GM18868 (cell line): Measurements from ENCODE around the gene PPP1CA.
A peak's percentile ranks its signal among the peaks of the same experiment; 100 is the strongest.

Experiments used
- ATAC-seq: cut with Tn5 transposase; IDR thresholded peaks from one replicate; pipeline ENCODE4 v1.9.1; 2021; ENCODE audit warnings: mild to moderate bottlenecking, moderate library complexity; ENCODE audit not compliant: unreplicated experiment

PPP1CA gene

DNA sequence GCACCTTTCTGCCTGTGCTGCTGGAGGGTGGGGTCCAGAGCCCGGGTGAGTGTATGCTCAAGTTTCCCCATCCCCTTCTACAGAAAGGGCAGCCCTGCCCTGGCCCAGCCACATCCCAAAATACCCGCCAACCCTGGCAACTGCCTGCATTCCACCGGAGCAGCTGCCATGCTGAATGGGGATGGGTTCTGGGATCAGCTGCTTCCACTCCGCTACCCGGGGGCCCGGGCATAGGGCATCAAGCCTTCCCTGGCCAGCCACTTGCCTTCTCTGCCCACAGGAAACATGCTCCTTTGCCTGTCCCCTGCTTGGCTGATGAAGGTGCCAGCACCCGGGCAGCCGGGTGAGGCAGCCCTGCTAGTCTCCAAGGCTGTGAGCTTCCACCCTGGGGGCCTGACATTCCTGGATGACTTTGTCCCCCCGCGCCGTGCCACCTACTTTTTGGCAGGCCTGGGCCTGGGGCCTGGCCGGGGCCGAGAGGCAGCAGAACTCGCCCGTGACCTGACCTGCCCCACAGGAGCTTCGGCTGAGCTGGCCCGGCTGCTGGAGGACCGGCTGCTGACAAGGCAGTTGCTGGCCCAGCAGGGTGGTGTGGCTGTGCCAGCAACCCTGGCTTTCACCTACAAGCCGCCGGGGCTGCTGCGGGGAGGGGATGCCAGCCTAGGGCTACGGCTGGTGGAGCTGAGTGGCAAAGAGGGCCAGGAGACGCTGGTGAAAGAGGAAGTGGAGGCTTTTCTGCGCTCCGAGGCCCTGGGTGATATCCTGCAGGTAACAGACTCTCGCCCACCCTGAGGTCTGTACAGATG is 17.0 kb upstream of the PPP1CA start:
- ATAC-seq = no peak

DNA sequence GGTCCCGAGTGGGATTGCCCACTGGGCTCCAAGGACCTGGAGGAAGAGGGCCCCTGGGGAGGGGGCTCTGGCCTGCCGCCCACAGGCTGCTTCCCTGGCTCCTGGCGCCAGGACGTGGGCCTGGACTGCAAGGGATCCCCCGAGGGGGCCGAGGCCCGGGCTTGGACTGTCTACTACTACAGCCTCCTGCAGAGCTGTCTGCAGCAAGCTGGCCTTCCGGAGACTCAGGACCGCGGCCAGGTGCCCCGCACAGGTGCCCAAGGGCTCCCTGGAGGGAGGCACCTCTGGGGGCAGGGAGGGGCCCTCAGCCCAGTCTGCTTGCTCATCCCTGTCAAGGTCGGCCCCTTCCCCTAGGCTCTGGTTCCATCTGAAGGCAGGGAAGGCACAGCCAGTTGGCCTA is 15.8 kb upstream of the PPP1CA start:
- ATAC-seq = no peak

DNA sequence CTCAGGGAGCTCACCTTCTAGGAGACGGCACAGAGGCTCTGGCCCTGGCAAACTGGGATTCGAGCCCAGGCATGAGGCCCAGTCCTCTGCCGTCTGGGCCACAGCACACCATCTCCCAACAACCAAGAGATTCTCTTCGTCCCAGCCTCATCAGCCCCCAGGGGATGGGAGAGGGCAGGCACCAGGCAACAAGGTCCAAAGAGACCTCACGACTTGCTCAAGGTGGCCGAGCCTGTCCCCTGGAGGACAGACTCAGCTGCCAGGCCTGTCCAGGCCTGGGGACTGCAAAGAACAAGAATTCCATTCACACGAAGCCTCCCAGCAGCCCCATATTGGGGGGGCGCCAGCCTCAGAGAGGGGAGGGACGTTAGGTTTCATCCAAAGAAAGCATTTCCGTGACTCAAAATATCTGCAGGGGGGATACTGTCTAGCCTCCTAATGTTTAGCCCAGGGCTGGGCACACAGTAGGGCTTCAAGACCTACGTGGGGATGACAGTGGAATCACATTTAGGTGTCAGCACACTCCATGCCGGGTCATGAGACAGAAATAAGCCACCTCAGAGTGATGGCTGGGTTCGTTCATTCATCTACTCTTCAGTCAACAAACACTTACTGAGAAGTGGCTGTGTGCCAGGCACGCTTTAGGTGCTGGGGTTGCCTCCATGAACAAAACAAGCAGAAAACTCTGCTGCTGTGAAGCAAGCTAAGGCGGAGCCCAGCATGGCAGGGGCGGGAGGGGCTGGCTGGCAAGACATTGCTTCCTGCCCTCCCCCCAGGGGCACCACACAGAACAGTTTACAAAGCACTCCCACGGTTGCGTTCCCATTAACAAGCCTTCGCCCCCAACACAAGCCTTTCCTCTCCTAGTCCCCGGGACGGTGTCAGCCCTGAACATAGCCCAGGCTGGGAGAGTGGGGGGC is 15.0 kb upstream of the PPP1CA start:
- no peak for ATAC-seq

DNA sequence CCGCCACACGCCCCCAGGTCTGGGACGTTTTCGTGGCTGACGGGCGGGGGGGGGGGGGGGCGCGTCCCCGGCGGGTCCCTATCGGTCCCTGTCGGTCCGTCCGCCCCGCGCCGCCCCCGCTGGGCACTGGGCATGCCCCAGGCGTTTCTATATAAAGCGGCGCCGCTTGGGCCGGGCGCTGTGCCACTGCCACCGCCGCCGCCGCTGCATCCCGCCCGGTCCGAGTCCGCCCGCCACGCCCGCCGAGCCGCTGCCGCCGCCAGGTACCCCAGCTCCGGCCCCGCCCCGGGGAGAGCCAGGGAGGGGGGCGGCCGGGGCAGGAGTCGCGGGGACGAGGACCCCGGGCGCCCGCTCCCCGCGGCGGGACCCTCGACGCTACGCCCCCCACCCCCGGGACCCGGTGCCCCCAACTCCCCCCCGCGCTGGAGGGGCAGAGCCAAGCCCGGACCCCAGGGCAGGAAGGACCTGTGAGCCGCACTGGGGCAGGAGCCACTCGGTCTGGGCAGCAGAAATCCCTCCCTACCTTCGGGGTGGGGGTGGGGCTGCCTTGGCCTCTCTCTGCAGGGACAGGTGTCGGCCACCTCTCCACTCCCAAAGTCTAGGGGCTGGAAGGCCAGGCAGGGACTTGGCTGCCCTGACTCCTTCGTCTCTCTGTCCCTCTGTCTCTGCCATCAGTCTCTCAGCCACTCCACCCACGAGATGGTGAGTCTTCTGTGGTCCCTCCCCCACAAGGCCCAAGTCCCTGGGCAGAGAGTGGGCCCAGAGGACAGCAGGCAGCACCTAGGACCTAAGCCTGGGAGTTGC is 14.0 kb upstream of the PPP1CA start, which contains the start of gene CARNS1:
Gene CARNS1 (plus strand): TSS at position 178 of the 804 bp plus-strand sequence. CDS start 522 bp downstream, at position 700.
- ATAC-seq = no peak

DNA sequence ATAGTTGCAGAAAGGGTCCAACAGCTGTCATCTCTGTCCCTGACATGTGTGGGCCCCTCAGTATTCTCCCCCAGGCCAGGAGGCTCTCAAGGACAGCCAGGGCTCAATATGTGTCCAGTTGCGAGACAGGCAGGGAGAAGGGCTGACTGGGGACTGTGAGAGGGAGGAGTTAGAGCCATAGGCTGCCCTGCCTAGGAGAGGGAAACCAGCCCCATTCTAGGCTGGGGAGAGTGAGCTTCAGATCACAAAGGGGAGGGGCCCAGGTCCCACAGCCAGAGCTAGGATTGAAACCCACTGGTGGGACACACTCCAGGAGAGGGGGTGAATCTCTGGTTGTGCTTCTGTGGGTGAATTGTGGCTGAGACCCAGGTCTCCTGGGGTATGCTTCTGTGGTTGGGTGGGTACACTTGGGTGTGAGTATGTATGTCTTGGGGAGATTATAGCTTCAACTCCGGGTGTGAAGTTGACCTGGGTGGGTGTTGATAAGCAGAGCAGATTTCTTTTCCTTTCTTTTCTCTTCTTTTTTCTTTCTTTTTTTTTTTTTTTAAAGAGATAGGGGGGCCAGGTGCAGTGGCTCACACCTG is 11.7 kb upstream of the PPP1CA start:
- no peak for ATAC-seq

DNA sequence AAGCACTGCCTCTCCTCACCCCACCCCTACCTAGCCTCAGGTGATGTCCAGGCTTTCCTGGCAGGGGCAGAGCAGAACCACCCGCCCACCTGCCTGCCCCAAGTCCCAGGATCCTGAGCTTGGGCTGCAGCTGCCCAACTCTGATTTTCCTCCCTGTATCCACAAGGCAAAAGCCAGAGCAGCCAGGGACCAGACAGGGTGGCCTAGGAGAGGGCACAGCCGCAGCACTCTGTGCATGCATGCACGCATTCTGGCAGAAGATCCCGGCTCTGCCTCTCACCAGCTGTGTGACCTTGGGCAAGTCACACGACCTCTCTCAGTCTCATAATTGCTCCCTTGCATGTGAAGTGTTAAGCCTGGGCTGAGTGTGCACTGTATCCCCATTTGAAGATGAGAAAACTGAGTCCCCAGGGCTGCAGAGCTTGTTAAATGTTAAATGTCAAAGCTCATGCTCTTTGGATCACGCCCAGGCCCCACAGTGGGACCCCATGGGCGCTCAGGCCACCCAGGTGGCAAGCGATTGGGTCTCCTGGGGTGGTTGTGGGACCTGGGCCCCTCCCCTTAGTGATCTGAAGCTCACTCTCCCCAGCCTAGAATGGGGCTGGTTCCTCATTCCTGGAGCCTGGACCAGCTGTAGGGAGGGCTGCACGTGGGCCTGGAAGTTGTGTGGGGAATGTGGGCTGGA is 11.0 kb upstream of the PPP1CA start:
- ATAC-seq = no peak

DNA sequence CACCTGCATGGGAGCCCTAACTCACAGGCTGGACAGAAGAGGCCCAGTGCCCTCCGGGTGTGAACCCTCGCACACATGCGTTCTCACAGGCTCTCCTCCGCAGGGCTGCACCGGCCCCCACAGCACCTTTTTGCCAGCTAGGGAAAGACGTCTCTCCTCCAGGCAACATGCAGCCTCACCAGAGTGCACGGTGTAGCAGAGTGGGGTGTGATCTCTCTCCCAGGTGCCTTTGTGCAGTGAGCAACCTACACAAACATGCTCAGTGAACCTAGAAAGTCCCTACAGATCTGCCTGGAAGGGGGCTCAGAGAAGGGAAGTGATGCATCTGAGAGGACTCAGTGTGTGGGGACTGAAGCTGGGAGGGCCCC is 10.1 kb upstream of the PPP1CA start:
- ATAC-seq = no peak

DNA sequence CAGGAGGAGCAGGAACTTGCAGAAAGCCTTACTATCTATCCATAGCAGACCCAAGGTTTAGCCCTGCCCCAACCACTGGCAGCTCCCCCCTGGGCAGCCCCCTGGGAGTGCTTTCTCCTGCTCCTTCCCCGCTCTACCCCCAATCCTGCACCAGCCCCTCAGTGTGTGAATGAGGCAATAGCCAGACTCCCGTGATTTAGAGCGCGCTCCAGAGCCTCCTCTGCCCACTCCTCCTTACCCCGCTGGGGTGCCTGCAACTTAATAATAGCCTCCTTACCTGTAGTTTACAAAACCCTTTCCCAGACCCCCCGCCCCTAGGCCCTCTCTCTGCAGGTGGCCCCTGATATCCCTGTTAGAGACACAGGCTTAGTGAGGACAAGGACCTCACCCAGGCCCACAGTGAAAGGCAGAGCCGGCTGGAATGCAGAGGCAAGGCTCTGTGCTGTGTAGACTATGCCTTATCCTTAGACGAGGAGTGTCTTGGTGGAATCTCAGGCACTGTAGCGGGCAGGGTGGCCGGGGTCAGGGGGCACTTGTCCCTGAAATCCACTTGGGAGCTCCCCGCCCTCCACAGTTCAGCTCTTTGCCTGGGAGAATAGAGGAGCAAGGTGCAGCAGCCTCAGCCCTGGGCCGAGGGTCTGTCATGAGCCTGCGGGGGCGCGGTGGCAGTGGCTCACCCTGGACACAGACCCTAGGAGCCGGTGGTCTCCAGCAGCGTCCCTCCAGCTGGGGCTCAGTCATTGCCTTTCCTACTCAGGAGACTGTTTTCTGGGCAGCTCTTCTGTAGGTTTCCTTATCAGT is 9.5 kb upstream of the PPP1CA start:
- no peak for ATAC-seq

DNA sequence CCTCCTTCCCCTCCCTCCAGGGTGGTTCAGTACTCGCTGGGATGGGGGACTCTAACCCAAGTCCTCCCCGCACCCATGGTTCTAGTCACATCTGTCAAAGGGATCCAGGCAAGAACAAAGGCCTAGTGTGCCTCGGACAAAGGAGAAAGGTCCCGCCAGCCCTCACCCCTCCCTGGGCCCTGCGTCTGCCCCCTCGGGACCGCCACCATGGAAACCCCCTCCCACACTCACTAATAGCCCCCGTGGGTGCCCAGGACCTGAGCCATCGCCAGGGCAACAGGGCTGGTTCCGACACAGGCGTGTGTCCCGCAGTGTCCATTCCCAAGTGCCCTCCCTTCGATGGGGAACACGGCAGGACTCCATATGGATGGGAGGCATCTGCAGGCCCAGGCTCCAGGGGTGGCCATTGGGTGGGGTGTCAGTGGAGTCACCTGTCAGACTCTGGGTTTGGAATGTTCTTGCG is 8.7 kb upstream of the PPP1CA start:
- no peak for ATAC-seq

DNA sequence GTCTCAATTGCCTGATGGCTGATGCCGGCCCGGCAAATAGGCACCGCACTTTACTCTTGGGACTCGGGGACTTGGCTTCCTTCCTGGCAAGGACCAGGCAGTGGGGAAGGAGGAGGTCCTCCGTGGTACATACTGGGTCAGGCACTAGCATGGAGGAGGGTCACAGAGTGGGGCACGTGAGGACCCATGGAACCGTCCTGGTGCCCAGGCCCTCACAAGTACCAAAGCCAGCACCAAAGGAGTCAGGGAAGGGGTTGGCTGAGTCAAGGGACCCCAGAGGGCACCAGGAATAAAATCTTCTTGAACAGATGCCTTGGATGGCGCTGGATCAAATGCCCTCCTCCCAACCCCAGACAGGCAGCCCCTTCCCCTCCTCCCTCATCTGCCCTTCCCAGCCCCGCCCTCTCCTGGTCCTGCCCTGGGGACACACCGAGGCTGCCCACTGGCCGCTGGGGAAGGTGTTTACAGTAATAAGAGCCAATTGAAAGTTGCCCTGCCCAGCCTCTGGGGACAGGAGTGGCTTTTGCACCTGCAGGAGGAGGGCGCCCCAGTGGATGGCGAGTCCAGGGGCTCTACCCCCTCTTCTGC is 8.2 kb upstream of the PPP1CA start:
- no peak for ATAC-seq

DNA sequence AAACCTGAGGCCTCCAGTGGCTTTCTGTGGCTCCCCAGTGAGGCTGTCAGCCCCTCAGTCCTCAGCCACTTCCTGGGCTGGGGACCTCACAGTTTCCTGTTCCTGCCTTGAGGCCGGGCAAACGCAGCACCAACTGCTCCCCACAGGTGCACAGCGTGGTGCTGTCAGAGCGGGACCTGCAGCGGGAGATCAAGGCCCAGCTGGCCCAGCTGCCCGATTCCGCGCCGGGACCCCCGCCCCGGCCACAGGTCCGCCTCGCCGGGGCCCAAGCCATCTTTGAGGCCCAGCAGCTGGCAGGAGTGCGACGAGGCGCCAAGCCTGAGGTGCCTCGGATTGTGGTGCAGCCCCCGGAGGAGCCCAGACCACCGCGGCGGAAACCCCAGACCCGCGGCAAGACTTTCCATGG is 7.6 kb upstream of the PPP1CA start:
- peak; percentile 53 for ATAC-seq

DNA sequence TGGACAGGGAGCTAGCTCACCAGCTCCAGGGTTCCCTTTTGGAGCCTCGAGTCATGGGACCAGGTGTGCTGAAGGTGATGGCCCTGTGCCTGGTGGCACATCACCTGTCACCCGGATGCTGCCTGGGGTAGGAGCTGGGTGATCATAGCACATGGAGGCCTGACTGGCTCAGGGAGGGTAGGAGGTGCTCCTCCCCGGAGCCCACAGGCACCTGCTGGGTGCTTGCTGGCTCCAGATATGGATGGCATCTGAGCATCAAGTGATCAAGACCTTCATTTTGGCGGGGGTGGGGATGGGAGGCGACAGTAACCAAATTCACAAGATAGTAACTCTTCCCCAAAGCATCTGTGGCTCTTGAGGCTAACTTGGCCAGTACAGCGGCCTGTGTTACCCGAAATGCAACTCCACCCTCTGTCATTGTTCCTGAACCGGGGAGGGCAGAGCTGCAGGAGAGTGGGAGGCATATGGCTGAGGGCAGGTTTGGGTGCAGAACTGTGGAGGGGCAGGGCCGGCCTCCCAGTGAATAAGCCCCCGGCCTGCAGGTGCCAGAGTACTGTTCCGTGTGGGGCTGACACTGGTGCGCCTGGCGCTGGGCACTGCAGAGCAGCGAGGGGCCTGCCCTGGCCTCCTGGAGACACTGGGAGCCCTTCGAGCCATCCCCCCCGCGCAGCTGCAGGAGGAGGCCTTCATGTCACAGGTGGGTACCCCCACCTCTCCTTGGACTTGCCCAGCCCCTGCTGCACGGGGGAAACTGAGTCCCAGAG is 7.0 kb upstream of the PPP1CA start:
- ATAC-seq = no peak

DNA sequence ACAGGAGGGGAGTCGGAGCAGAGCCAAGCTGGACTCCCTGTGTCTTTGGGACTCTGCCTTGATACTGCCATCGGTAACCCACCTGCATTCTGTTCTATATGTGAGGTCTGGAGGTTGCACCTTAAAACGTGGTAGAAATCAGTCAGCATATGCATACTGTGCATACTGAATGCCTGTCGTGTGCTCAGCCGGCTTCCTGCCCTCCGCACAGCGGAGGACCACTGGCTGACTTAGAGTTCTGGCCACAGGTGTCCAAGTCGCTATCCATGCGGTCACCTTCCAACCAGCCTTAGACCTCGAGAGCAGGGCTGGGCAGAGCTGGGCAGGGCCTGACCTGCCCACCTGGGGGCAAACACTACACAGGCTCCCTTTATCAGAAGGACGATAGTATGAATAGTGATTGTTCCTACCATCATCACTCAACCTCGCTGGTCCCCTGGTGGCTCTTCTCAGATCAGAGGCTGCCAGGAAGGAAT is 6.1 kb upstream of the PPP1CA start:
- no peak for ATAC-seq

DNA sequence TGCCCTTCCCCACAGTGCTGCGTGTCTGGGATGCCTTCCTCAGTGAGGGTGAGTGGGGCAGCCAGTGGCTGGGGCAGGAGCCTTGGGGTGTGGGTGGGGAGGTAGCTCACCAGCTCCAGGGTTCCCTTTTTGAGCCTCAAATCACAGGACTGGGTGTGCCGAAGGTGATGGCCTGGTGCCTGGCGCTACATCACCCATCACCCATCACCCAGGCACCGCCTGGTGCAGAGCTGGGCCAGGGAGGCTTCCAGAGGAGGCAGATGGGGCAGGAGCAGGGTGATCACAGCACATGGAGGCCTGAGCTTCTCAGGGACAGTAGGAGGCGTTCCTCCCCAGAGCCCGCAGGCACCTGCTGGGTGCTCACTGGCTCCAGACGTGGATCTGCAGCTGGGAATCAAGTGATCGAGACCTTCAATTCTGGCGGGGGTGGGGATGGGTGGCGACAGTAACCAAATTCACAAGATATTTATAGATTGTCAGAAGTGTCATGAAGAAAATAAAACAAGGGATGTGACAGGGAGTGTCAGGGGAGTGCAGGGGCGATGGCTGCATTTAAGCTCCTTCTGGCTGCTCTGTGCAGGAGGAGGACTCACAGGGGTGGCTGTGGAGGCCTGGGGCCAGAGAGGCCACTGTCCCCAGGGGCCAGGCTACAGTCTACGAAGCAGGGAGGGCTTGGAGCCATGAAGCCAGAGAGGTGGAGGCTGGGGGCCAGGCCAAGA is 5.5 kb upstream of the PPP1CA start:
- no peak for ATAC-seq

DNA sequence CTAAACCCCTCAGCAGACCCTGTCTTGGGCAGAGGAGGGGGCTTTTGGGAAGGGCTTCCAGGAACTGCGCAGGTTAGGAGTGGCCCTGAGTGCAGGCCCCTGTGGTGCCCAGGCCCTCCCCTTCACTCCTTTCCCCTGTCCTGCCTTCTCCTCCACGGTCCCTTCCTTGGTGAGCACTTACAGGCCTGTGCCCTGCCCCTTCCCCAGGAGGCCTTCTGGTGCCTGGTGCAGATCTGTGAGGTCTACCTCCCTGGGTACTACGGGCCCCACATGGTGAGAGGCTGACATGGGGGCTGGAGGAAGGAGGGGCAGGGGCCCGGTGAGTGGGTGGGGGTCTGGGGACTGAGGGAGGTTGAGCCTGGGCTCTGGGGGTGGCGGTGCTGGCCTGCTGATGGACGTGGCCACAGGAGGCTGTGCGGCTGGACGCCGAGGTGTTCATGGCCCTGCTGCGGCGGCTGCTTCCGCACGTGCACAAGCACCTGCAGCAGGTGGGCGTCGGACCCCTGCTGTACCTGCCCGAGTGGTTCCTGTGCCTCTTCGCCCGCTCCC is 4.8 kb upstream of the PPP1CA start:
- ATAC-seq = no peak

DNA sequence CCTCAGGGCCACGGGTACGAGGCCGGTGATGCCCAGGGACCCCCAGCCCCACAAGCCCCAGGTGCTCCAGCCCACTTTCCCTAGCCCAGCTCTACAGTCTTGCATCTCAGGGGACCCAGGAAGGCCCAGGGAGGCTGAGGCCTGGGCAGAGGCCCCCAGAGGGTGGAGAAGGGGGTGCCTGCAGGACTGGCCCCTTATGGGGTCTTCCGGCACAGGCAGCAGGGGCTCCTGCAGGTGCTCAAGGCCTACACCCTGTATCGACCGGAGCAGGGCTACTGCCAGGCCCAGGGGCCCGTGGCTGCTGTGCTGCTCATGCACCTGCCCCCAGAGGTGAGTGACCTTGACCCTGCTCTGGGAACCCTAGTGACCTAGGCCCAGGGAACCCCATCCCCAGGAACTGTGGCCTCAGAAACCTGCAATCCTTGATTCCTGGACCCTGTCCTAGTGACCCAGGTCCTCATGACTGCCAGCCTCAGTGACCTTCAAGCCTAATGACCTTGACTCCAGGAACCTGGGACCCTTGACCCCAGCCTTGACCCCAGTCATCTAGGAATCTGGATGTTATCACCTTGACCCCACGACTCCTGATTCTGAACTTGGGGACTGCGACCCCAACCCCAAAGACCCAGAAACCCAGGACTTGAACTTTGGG is 4.2 kb upstream of the PPP1CA start:
- no peak for ATAC-seq

DNA sequence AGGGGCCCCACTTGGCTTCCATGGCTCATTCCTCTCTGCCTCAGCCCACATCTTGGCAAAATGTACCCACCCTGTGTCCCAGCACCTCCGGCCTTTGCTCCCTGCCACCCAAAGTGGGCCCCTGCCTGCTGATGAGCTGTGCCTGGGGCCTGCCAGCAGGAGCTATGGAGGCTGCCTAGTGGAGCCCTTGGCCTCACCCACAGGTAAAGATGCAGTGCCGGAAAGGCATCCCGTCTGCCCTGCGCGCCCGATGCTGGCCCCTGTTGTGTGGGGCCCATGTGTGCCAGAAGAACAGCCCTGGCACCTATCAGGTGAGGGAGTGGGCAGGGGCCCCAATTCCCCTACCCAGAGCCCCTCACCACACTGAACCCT is 3.5 kb upstream of the PPP1CA start:
- ATAC-seq = no peak
